Neural progenitor cell (in vitro differentiated cells): ENCODE data around the gene TRIP12. TPM values are rescaled to one million over a fixed set of nuclear protein-coding genes. Genes with fewer than 3 reads are reported as not detected.

ENCODE experiments used
- DNase-seq: peaks from one replicate; pipeline ENCODE4 v3.0.0-alpha.2; 2016; ENCODE audit warnings: low spot score
- H2AFZ ChIP-seq: fragments of 200-600 bp; sonication (generic); replicated peaks from 2 replicates; pipeline ENCODE4 v1.6.1; 2016; ENCODE audit warnings: antibody characterized with exemption
- H3F3A ChIP-seq: fragments of 200-600 bp; sonication (generic); 2 replicates; pipeline ENCODE4 v1.6.1; 2016; ENCODE audit warnings: antibody characterized with exemption, low read depth
- H3K27ac ChIP-seq: fragments of 200-600 bp; sonication (generic); 2 replicates; pipeline ENCODE4 v1.5.1; 2016; ENCODE audit warnings: mild to moderate bottlenecking
- H3K27me3 ChIP-seq: fragments of 200-600 bp; sonication (generic); 2 replicates; pipeline ENCODE4 v1.6.1; 2016; ENCODE audit warnings: mild to moderate bottlenecking, moderate library complexity
- H3K36me3 ChIP-seq: fragments of 200-600 bp; sonication (generic); 2 replicates; pipeline ENCODE4 v1.5.1; 2016
- H3K4me1 ChIP-seq: fragments of 200-600 bp; sonication (generic); 2 replicates; pipeline ENCODE4 v1.6.1; 2016; ENCODE audit warnings: mixed run types
- H3K4me2 ChIP-seq: fragments of 200-600 bp; sonication (generic); 2 replicates; pipeline ENCODE4 v1.6.1; 2016
- H3K4me3 ChIP-seq: fragments of 200-600 bp; sonication (generic); 2 replicates; pipeline ENCODE4 v1.5.1; 2016
- H3K79me2 ChIP-seq: fragments of 200-600 bp; sonication (generic); 2 replicates; pipeline ENCODE4 v1.6.1; 2016; ENCODE audit warnings: low read depth
- H3K9ac ChIP-seq: fragments of 200-600 bp; sonication (generic); 2 replicates; pipeline ENCODE4 v1.6.1; 2016
- H3K9me3 ChIP-seq: fragments of 200-600 bp; sonication (generic); 2 replicates; pipeline ENCODE4 v1.5.1; 2016; ENCODE audit warnings: low read depth
- H4K20me1 ChIP-seq: fragments of 200-600 bp; sonication (generic); 2 replicates; pipeline ENCODE4 v1.6.1; 2016; ENCODE audit warnings: low read depth
- H3K27ac Mint-ChIP-seq: 3 replicates; pipeline ENCODE4 v1.8.0; 2021; ENCODE audit warnings: mixed read lengths
- H3K27me3 Mint-ChIP-seq: 2 replicates; pipeline ENCODE4 v1.8.0; 2022; ENCODE audit warnings: low read depth, mild to moderate bottlenecking, inconsistent platforms, moderate library complexity, mixed read lengths; ENCODE audit not compliant: insufficient read depth
- H3K36me3 Mint-ChIP-seq: 3 replicates; pipeline ENCODE4 v1.8.0; 2021; ENCODE audit warnings: mixed read lengths
- H3K4me1 Mint-ChIP-seq: 3 replicates; pipeline ENCODE4 v1.8.0; 2021; ENCODE audit warnings: mixed read lengths
- H3K4me3 Mint-ChIP-seq: 3 replicates; pipeline ENCODE4 v1.8.0; 2021; ENCODE audit warnings: mild to moderate bottlenecking, moderate library complexity, mixed read lengths
- H3K9me3 Mint-ChIP-seq: 3 replicates; pipeline ENCODE4 v1.8.0; 2020; ENCODE audit warnings: mixed read lengths
- EZH2 ChIP-seq: fragments of 200-600 bp; sonication (generic); IDR thresholded peaks from 2 replicates; pipeline ENCODE4 v1.6.1; 2017; ENCODE audit warnings: antibody characterized with exemption, mild to moderate bottlenecking, moderate library complexity
- EZH2phosphoT487 ChIP-seq: fragments of 200-600 bp; sonication (generic); IDR thresholded peaks from 2 replicates; pipeline ENCODE4 v1.6.1; 2017; ENCODE audit warnings: antibody characterized with exemption
- total RNA-seq: library from RNA; depleted of rRNA; stranded (reverse); fragments of >200 nt; gene quantifications from 2 replicates; pipeline ENCODE4 v1.2.3, GENCODE V29; 2015; ENCODE audit warnings: low replicate concordance
- TF ChIP-seq, protein P1 (sequence below): fragments of 200-600 bp; sonication (generic); IDR thresholded peaks from 2 replicates; pipeline ENCODE4 v1.5.1; 2017; ENCODE audit warnings: antibody characterized with exemption, mild to moderate bottlenecking

The TRIP12 gene
- total RNA-seq, 1 donor from 2014 or later, result 157 TPM

DNA sequence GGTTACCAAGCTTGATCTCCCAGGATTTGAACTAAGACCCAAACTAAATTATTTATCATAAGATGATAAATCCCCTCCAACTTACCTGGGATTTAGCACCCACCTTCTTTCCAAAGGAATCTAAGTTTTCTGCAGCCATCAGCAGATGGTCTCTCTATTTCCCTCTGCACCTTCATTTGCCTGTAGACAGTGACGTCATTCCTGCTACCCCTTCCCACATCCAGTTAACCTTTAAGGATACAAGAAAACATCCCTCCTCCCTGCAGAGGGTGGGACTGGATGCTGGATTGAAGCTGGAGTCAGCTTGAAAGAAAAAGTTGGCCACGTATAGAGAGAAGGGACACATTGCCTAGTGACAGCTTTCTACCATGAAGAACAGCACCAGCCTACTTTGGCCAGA is 203.8 kb downstream of the TRIP12 start:
- Histone ChIP-seq H3K4me2 (no peak overlapping the region), H3K27ac (no peak overlapping the region), H3K79me2 (no peaks in the 10 kb centered on the region), H3K36me3 (no peaks in the 10 kb centered on the region), H3F3A (peaks cover 15% of the 10 kb centered on the region), H3K9me3 (no peaks in the 10 kb centered on the region), H3K4me3 (no peak overlapping the region), H2AFZ (no peak overlapping the region), H3K27me3 (peaks cover 67% of the 10 kb centered on the region), H3K4me1 (peaks cover 4% of the 10 kb centered on the region), H4K20me1 (peaks cover 27% of the 10 kb centered on the region), H3K9ac (no peak overlapping the region)
- DNase-seq, result no peak
- TF ChIP-seq EZH2phosphoT487 (no peak), EZH2 (no peak)
- TF ChIP-seq, protein P1, sequence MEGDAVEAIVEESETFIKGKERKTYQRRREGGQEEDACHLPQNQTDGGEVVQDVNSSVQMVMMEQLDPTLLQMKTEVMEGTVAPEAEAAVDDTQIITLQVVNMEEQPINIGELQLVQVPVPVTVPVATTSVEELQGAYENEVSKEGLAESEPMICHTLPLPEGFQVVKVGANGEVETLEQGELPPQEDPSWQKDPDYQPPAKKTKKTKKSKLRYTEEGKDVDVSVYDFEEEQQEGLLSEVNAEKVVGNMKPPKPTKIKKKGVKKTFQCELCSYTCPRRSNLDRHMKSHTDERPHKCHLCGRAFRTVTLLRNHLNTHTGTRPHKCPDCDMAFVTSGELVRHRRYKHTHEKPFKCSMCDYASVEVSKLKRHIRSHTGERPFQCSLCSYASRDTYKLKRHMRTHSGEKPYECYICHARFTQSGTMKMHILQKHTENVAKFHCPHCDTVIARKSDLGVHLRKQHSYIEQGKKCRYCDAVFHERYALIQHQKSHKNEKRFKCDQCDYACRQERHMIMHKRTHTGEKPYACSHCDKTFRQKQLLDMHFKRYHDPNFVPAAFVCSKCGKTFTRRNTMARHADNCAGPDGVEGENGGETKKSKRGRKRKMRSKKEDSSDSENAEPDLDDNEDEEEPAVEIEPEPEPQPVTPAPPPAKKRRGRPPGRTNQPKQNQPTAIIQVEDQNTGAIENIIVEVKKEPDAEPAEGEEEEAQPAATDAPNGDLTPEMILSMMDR, result no peak
- peaks cover 10% of the 10 kb centered on the region for H3K4me1 Mint-ChIP-seq
- H3K27ac Mint-ChIP-seq, result no peak overlapping the region
- H3K36me3 Mint-ChIP-seq, result no peaks in the 10 kb centered on the region
- peaks cover 24% of the 10 kb centered on the region for H3K27me3 Mint-ChIP-seq
- no peak overlapping the region for H3K4me3 Mint-ChIP-seq
- H3K9me3 Mint-ChIP-seq, result no peaks in the 10 kb centered on the region

DNA sequence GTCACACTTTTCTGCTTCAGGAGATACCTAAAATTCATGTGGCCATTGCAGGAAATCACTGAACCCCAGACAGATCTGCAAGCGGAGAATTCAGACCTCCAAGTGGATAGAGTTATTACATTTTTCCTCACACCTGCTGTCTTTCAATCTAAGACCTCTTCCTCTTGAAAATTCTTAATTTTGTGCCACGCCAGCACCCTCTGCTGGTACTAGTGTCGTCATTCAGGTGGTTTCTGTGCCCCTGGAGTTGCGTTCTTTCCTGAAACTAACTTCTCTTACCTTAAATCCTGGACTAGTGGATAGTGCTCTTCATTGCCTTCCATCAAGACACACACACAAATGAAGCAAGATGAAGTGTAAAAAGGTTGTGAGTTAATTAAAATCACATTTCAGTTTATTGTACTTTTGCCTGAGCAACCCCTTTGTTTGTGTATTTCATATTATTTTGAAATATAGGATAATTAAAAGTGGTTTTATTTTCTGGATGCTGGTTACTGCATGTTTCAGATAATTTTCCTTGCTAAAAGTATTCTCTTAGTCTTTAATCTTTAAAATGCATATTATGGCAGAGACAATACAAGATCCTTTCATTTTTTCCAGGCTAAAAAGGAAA is 205.8 kb downstream of the TRIP12 start:
- Mint-ChIP-seq H3K4me1 (peaks cover 16% of the 10 kb centered on the region), H3K4me3 (peak overlapping the region; percentile 75), H3K27ac (no peak overlapping the region), H3K9me3 (peaks cover 5% of the 10 kb centered on the region), H3K27me3 (peaks cover 45% of the 10 kb centered on the region), H3K36me3 (no peaks in the 10 kb centered on the region)
- H3K9ac ChIP-seq, result no peak overlapping the region
- H3K4me2 ChIP-seq, result peak overlapping the region; percentile 88
- peaks cover 15% of the 10 kb centered on the region for H3F3A ChIP-seq
- H3K9me3 ChIP-seq, result no peaks in the 10 kb centered on the region
- H3K79me2 ChIP-seq, result no peaks in the 10 kb centered on the region
- no peak overlapping the region for H2AFZ ChIP-seq
- no peaks in the 10 kb centered on the region for H3K36me3 ChIP-seq
- H3K27ac ChIP-seq, result no peak overlapping the region
- peaks cover 4% of the 10 kb centered on the region for H3K4me1 ChIP-seq
- H3K27me3 ChIP-seq, result peaks cover 88% of the 10 kb centered on the region
- H3K4me3 ChIP-seq, result peak overlapping the region; percentile 80
- peak; percentile 65 for DNase-seq
- H4K20me1 ChIP-seq, result peaks cover 39% of the 10 kb centered on the region
- TF ChIP-seq, protein P1, result peak; percentile 71
- TF ChIP-seq EZH2phosphoT487, result no peak

DNA sequence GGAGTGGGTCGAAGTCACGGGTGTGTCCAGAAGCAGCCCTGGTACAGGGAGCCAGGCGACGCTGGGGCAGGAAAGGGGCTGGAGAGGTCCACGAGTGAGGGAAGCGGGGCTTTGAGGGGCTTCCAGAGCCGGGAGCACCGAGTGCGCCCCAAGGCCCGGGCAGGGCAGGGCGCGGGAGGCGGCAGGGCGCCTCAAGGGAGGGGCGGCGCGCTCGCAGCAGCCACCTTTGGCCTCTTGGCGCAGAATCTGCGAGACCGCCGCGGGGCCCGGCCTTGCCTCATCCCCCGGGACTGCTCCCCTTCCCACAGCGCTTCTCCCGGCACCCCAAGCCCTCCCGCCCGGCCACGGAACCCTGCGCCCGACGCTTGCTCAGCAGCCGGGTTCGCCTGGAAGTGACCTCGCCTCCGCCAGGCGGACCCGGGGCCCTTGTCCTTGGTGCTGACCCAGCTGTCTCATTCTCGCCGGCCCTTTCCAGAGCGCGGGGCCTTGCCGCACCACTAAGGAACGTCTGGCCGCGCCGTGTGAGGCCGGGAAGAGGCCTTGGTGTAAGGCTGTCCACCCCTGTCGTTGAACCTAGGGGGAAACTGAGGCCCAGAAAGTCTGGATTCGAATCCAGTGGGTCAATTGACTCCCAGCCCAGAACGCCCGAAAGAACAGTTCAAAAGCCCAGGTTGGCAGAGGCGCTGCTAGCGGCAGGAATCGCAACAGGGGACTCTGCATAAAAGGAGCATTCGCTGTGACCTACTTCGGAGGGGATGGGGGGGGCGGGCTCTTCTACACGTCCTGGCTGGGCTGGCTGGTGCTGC is 206.9 kb downstream of the TRIP12 start:
- DNase-seq, result peak; percentile 89
- no peak overlapping the region for H3K27ac ChIP-seq
- H2AFZ ChIP-seq, result no peak overlapping the region
- Mint-ChIP-seq H3K4me1 (peaks cover 19% of the 10 kb centered on the region), H3K27me3 (peaks cover 52% of the 10 kb centered on the region), H3K36me3 (no peaks in the 10 kb centered on the region), H3K4me3 (peak overlapping the region; percentile 75), H3K27ac (no peak overlapping the region), H3K9me3 (peaks cover 5% of the 10 kb centered on the region)
- H3K4me3 ChIP-seq, result peak overlapping the region; percentile 80
- TF ChIP-seq EZH2, result peak; percentile 61
- TF ChIP-seq, protein P1, result no peak
- peaks cover 39% of the 10 kb centered on the region for H4K20me1 ChIP-seq
- peak overlapping the region; percentile 88 for H3K4me2 ChIP-seq
- H3K4me1 ChIP-seq, result peaks cover 4% of the 10 kb centered on the region
- no peak overlapping the region for H3K9ac ChIP-seq
- no peaks in the 10 kb centered on the region for H3K9me3 ChIP-seq
- H3K36me3 ChIP-seq, result no peaks in the 10 kb centered on the region
- peaks cover 98% of the 10 kb centered on the region for H3K27me3 ChIP-seq
- peaks cover 15% of the 10 kb centered on the region for H3F3A ChIP-seq
- H3K79me2 ChIP-seq, result no peaks in the 10 kb centered on the region
